T1000 (cell line): ENCODE results near the gene TGFBR1.

Experiments
- DNase-seq: peaks from one replicate; lab custom pipeline; 2025; ENCODE audit warnings: mixed read lengths; lab: John Stamatoyannopoulos, UW

Gene TGFBR1

GRCh38 chr9:99104459-99105151, at the start of gene TGFBR1:
Gene TGFBR1 (plus strand): TSS chr9:99105113. CDS start chr9:99105206, 93 bp downstream.
- DNase-seq: peak; percentile 89

- DNase-seq: no peak
These were observed 49.5 kb upstream of the TGFBR1 start for GRCh38 chr9:99055384-99055783.

GRCh38 chr9:99056186-99056585, 48.7 kb upstream of the TGFBR1 start:
- DNase-seq: no peak

- DNase-seq: no peak
These were observed 47.8 kb upstream of the TGFBR1 start for GRCh38 chr9:99056886-99057664.

GRCh38 chr9:99057665-99058625, 47.0 kb upstream of the TGFBR1 start:
- no peak for DNase-seq

GRCh38 chr9:99058964-99059921, 45.7 kb upstream of the TGFBR1 start:
- no peak for DNase-seq

GRCh38 chr9:99060621-99061020, 44.3 kb upstream of the TGFBR1 start:
- no peak for DNase-seq

GRCh38 chr9:99062549-99062948, 42.4 kb upstream of the TGFBR1 start:
- DNase-seq: no peak

- no peak for DNase-seq
These were observed 41.4 kb upstream of the TGFBR1 start for GRCh38 chr9:99063522-99063921.

GRCh38 chr9:99066571-99066970, 38.3 kb upstream of the TGFBR1 start:
- no peak for DNase-seq

- DNase-seq: no peak
These were observed 35.8 kb upstream of the TGFBR1 start for GRCh38 chr9:99069075-99069474.

GRCh38 chr9:99069546-99069945, 35.4 kb upstream of the TGFBR1 start:
- no peak for DNase-seq

GRCh38 chr9:99070681-99071080, 34.2 kb upstream of the TGFBR1 start:
- DNase-seq: no peak

- no peak for DNase-seq
These were observed 33.4 kb upstream of the TGFBR1 start for GRCh38 chr9:99071313-99072039.

- no peak for DNase-seq
These were observed 32.9 kb upstream of the TGFBR1 start for GRCh38 chr9:99072040-99072394.

GRCh38 chr9:99073347-99073746, 31.6 kb upstream of the TGFBR1 start:
- no peak for DNase-seq

GRCh38 chr9:99073985-99074901, 30.7 kb upstream of the TGFBR1 start:
- DNase-seq: no peak

GRCh38 chr9:99074902-99075245, 30.0 kb upstream of the TGFBR1 start:
- DNase-seq: no peak

GRCh38 chr9:99075246-99075912, 29.5 kb upstream of the TGFBR1 start:
- DNase-seq: peak; percentile 26
